AG08396 (cell line): ENCODE data around the gene BBLN.
"Not testable (repeated sequence)": the region's sequence is repeated elsewhere in the genome, so short reads cannot be mapped to it uniquely, and the experiment has no call there.

Source experiments
- DNase-seq: peaks from one replicate; pipeline ENCODE4 v3.0.0; 2012; ENCODE audit warnings: low spot score, mixed read lengths

The BBLN gene

GRCh38 chr9:128124873-128125579 is 35.0 kb upstream of the BBLN start:
- no peak for DNase-seq

DNA sequence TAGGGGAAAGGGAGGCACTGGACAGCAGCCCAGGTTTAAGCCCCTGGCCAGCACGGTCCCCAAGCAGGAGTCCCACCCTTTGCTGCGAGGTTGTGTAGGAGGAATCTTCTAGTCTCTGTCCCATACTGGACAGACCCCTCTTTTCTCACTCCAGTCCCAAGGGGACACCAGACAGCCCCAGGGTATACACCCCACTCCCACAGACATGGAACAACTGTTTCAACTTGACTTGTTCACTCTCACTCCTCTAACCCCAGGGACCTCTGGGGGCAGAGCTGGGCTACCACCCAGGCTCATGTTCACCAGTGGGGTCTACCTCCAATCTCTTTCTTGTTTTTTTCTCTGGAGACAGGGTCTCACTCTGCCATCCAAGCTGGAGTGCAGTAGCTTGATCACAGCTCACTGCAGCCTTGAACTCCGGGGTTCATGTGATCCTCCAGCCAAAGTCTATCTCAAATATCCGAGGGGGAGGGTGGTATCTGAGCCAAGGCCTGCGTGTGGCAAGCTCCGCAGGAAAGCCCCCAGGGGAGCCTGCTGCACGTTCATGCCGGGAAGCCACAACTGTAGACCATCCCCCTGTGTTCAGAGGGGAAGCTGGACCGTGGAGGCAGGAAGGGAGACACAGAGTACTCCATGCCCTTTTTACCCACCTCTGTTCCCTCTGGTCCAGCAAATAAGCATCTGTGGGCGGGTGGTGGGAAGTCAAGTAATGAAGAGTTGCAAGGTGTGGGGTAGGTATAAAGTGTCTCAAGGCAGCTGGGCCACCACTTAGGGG is 34.3 kb upstream of the BBLN start:
- DNase-seq: no peak

DNA sequence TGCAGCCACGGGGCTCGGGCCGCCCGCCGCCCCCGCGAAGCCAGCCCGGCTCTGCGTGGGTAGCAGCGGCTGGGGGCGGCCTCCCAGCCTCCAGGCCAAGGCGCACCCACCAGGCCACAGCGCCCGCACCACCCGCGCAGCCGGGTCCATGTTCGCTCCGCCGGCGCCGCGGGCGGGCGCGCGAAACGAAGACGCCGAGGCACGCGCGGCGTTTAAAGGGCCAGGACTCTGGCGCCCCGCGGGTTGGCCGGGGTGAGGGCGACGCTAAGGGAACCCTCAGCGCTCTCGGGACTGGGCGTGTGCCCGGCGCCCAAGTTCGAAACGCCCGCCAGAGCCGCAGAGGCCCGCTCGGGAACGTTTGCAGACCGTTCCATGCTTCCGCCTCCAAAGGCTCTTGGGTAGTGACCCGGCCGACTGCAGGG is 32.5 kb upstream of the BBLN start, which contains the start of gene PTGES2:
Gene PTGES2, minus strand, starts transcription at position 162 of the 422 bp plus-strand sequence. Its CDS starts 12 bp downstream, at position 150.
- DNase-seq: peak; percentile 90

DNA sequence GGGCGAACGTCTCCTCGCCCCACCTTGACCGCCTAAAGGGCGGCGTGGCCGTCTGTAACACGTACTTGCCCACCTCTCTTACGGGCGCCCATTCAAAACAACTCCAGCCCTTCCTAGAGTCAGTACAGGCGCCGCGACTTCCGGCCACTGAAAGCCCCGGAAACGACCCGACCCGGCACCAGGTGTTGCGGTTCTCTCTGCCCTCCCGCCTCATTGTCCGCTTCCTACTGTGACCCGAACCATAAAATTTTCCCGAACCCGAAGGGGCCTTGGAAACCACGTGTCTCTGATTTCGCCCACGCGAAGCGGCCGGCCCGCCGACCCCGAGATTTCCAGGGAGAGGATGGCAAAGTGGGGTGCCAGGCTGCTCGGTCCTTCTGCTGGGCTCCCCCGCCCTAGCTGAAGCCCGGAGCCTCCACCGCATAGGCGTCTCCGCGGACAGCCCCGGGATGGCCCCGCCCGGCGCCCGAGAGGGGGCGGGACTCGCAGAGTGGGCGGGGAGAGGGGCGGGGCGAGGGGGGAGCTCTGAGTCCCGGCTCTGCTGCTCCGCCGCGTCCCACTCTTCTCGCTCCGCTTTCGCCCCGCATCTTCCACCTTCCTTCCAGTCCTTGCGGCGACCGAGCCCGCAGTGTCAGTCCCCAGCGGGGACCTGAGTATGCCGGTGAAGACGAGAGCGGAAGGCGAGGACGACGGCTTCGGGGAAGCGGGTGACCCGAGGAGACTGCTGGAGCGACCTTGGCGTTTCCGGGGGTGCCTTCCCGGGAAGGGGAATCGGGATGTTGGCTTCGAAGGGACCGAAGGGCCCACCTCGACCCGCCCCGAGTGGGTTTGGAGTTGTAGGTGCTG is 31.9 kb upstream of the BBLN start:
- peak; percentile 92 for DNase-seq

- no peak for DNase-seq
Measured at GRCh38 chr9:128128836-128129590, 31.1 kb upstream of the BBLN start.

- not testable (repeated sequence) for DNase-seq
Measured at GRCh38 chr9:128129976-128130590, 30.0 kb upstream of the BBLN start.

GRCh38 chr9:128130651-128131050 is 29.4 kb upstream of the BBLN start:
- DNase-seq: not testable (repeated sequence)

DNA sequence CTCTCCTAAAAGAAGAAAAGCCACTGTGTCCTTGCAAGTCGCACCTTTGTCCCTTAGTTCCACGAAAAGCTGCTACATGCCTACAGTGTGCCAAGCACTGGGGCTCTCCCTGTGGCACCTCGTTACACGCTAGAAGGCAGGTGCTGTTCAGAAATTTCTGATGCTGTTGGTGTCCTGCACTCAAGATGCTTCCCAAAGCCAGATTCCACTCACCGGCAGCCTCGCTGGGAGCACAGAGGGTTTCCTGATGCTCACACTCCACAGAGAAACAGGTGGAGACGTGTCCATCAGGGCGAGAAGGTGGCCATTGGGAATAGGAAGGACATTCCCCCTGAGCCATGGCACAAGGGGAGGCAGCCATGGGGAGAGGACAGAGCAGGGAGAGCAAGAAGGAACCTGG is 28.7 kb upstream of the BBLN start:
- DNase-seq: not testable (repeated sequence)

DNA sequence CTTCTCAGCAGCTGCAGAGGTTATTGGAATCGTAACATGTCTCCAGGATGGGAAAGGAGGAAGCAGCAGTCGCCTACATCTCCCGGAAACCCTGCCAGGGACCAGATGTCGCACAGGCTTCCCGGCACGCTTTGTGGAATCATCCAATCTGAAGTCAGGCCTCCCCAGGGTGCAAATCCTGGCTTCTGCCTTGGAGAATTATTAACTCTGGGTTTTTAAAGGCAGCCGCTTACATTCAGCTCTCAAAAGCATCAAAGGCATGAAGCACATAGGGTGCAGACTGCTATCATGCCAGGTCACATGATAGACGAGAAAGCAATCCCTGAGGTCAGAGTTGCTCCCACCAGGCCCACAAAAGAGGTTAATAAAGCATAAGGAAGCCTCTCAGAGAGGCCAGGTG is 27.9 kb upstream of the BBLN start:
- not testable (repeated sequence) for DNase-seq

GRCh38 chr9:128135561-128135960 is 24.5 kb upstream of the BBLN start:
- not testable (repeated sequence) for DNase-seq

GRCh38 chr9:128136816-128137793 is 23.0 kb upstream of the BBLN start:
- peak; percentile 56 for DNase-seq

GRCh38 chr9:128138001-128138400 is 22.1 kb upstream of the BBLN start:
- no peak for DNase-seq

GRCh38 chr9:128139621-128140020 is 20.4 kb upstream of the BBLN start:
- DNase-seq: no peak

DNA sequence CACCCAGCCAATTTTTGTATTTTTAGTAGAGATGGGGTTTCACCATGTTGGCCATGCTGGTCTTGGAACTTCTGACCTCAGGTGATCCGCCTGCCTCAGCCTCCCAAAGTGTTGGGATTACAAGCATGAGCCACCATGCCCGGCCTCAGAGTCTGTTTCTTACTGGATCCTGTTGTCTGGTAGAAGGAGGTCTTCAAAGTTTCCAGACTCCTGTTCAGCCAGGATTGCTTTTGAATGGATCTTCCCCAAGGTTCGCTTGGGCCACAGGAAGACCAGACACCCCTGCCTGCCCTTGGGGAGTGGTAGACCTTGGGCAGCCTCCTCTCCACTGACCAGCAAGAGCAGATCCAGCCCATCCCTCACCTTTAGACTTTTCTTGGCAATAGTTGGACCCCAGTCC is 18.5 kb upstream of the BBLN start:
- no peak for DNase-seq

DNA sequence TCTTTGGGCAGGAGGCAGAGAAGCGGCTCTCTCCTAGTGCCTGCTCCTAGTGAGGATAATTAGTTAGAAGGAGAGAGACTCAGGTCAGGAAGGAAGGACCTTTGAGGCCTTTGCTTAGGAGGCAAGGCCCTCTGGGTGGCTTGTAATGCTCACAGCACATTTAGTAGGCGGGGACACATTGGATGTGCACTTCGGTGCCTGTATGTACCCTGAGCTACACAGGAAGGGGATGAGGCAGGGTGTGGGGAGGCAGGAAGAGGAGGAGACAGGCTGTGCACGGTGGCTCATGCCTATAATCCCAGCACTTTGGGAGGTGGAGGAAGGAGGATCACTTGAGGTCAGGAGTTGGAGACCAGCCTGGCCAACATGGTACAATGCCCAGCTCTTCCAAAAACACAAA is 18.0 kb upstream of the BBLN start:
- DNase-seq: no peak

DNA sequence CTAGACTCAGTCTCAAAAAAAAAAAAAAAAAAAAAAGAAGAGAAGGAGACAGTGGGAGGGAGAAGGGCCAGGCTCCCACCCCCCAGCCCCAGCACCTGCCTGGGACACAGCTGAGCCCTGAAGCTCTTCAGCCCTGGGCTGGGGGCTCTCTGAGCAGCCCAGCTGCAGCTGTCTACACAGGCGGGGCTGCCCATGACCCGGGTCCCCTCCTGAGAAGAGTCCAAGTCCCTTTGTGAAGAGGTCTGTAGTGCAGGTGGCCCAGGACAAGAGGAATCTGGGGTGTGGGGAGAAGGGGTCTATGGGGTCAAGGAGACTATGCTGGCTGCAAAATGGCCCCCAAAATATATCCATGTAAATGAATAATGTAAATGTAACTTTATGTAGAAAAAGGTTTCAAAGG is 17.5 kb upstream of the BBLN start:
- DNase-seq: no peak

- no peak for DNase-seq
Measured at GRCh38 chr9:128143525-128144238, 16.4 kb upstream of the BBLN start.

DNA sequence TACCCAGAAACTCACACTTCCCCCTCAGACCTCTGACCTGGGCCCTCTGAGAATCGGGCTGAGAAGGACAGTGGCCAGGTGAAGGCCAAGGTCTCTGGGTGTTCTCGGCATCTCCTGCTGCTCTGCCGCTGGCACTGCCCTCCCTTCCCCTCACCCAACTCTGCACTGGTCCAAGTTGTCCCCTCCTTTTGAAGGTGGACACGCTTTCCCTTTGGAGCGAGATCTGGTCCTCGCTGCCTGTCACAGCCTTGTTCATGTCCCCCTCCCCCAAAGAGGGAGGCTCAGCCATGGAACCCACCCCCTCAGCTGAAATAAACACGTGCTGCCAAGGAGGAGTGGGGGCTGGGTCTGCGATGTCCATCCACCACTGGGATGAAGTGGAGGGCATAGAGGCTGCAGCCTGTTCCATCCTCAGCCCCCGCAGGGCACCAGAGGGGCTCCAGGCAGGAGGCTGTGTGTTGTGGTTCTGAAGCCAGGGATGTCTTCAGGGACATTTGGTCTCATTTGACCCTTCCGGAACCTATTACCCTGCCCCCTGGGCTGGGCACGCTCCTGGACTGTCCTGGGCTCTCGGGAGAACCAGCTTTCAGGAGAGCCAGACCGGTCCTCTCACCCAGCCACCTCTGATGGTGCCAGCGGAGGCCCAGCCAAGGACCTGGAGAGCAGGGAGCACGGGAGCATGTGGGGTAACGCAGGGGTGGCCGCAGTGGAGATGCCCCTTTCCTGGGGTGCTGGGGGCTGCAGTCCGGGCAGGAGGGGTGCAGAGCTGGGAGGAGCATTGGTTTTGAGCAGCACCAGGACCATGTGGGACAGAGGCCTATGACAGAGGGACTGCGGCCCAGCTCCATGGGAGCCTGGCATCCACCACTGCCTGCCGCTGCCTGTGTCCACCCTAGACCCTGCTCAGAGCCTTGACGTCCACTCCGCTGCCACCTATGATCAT is 15.6 kb upstream of the BBLN start:
- DNase-seq: no peak
